ENCODE results near the gene GMDS.
A peak's percentile ranks its signal among the peaks of the same experiment; 100 is the strongest.

GMDS gene

DNA sequence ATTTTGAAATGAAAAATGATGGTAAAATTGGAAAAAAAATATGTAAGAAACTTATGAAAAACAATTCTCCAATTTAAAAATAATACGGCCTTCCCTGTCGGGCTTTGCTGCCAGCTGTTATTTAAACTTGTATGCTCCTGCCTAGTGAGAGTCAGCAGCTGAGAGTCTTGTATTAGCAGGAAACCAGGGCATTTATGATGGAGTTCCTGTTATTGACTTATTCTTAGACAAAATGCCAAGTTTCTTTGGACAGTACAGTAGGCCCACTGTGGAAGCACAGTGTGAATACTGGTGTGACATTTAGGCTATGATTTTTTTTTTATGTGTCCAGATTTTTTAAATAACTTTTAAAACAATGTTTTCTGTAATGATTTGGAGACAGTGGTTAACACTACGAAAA is 42.1 kb downstream of the GMDS start:
- no peak for DNase-seq

DNA sequence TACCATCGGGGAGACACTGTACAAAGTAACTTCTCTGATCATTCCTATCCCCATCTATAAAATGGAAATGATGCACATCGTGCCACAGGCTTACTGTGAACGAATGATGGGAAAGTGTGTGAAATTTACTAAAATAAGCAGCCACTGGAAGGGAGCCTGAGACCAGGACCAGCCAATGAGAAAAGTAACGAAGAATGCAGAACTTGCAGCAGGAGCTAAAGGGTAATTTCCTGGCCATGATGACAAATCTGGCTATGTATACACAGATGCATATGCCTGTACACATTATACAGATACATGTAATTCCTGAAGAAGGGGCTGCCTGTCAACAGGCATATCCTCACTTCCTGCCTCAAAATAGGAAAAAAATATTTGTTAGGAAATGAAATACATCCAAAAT is 47.4 kb downstream of the GMDS start:
- DNase-seq: no peak

DNA sequence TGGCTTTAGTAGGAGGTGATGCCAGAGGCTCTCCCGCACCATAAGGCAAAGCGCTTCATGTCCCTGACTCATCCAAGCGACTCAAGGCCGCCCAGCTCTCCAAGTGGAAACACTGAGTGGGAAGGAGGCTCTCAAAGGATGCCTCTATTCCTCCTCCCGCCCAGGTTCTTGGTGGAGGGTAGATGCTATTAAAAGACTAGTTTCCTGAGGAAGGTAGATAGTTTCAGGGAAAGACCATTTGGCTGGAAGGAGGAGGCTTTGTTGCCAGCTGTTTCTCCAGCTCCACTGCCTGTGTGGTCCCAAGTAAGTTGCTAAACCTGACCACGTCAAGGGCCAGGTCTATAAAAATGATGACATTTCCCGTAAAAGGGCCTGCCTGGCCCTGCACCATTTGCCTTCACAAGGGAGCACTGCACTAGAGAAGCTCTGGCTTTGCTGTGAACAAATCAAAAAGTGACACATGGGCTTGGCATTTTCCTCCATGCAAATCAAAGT is 48.2 kb downstream of the GMDS start:
- DNase-seq: no peak

DNA sequence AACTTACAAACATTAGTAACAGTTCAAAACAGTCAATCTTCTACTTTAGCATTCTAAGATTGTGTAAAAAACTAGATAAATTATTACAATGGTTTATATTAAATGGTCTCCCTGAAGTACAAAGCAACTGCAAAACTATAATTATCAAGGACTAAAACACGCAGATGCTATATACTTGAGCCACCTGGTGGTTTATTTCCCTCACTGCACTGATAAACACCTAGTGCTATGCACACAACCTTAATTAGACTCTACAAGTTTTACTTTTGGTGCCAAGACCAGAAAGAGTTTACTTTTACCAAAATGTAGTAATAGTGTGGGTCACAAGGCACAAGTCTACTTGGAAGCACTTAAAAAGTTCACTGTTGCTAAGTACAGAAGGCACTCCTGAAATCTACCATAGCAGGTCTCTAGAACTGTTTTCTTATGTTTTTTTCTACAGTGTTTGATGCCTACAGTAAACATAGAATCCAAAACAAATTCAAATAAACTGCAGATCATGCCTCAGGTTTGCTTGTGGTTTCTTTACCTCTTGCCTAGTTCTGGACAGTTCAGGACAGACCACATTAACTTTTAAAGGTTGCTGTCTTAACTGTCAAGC is 49.2 kb downstream of the GMDS start:
- DNase-seq: peak; percentile 57

GRCh38 chr6:2194643-2195042 is 50.8 kb downstream of the GMDS start:
- no peak for DNase-seq

- no peak for DNase-seq
Measured at GRCh38 chr6:2193931-2194330, 51.5 kb downstream of the GMDS start.

DNA sequence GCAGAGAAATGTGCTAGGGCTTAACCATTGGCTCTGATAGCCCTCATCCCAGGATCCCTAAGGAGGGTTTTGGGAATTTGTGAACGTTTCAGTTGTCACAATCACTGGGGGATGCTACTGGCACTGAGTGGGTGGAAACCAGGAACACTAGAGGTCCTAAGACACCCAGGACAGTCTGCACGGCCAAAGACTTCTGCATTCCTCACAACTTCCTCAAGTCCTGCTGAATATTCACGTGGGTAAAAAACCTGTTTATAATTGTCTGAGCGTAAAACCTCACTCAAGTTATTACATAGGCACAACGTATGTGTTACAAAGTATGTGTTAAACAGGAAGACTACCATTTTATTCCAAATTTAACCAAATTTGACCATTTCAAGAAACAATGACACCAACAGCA is 52.4 kb downstream of the GMDS start:
- DNase-seq: no peak

- DNase-seq: no peak
Measured at GRCh38 chr6:2191390-2191740, 54.0 kb downstream of the GMDS start.

GRCh38 chr6:2190661-2191389 is 54.6 kb downstream of the GMDS start:
- DNase-seq: no peak

GRCh38 chr6:2188856-2189384 is 56.5 kb downstream of the GMDS start:
- no peak for DNase-seq

DNA sequence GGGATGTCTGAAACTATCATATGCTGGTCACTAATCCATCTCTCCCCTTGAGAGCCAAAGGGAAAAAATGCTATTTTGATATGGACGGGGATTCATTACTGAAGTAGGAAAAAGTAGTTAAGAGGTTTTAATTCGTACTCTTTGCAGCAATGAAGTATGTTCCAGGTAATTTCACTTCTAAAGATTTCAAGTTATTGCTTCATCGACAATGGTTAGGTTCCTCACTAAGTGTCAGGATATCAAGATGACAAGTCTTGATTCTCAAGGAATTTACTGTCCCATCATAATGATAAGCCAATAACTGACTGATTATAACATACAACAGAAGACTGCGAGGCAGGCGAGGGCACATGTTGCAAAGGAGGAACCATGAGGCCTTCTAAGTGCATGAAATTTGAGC is 57.0 kb downstream of the GMDS start:
- DNase-seq: no peak

DNA sequence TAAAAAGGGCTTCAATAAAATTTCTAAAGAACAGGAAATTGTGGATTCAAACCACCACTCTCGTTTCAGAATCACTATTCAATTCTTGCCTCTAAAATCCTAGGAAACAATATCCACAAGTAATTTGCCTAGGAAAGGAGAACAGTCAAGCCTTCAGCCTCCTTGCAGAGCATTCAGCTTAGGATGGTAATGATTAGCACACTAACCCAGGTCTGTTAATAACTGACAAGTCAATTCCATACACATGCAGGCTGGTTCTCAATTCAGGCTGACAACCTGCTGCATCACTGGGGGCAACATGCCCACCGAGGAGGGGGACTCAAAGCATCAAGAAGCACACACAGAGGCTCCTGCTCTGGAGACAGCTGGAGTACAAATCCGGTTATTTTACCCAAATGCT is 57.6 kb downstream of the GMDS start:
- no peak for DNase-seq

DNA sequence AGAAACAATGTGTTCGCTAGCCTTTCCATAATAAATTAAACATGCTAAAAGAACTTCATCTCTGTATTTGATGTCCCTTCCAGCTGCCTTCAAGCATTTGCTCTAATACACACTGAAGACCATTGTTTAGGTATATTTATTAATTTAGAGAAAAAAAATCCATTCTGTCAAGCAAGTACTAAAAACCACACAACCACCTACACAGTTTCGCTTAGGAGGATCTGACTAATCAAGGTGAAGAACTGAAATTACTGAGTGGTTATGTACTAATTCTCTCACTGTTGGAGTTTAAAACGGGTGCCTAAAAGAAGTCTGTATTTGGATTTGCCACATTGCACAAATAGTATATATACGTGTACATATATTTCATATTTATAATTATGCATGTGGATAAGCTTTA is 58.9 kb downstream of the GMDS start:
- peak; percentile 64 for DNase-seq

GRCh38 chr6:2185466-2185865 is 59.9 kb downstream of the GMDS start:
- DNase-seq: no peak

GRCh38 chr6:2184700-2185455 is 60.5 kb downstream of the GMDS start:
- DNase-seq: no peak

- no peak for DNase-seq
Measured at GRCh38 chr6:2183752-2184151, 61.7 kb downstream of the GMDS start.

DNA sequence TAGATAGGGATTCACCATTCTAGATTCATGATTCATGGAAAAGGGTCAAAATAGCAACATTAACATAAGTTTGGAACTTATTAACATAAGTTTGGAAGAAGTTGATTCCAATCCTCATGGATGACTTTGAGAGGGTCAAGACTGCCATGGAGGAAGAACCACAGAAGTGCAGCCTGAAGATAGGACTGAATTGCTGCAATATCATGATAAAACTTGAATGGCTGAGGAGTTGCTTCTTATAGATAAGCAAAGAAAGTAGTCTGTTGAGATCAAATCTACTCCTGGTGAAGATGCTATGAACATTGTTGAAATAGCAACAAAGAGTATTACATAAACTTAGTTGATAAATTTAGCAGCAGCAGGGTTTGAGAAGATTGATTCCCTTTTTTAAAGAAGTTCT is 62.2 kb downstream of the GMDS start:
- no peak for DNase-seq

DNA sequence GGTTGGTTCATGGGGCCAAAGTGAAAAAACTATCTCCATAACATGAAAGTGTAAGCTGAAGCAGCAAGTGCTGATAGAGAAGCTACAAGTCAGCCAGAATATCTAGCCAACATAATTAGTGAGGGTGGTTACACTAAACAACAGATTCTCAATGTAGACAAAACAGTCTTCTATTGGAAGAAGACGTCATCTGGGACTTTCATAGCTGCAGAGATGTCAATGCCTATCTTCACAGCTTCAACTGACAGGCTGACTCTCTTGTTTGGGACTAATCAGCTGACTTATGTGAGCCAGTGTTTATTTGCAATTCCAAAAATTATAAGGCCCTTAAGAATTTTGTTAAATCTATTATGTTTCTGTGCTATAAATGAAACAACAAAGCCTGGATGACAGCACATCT is 63.2 kb downstream of the GMDS start:
- no peak for DNase-seq

DNA sequence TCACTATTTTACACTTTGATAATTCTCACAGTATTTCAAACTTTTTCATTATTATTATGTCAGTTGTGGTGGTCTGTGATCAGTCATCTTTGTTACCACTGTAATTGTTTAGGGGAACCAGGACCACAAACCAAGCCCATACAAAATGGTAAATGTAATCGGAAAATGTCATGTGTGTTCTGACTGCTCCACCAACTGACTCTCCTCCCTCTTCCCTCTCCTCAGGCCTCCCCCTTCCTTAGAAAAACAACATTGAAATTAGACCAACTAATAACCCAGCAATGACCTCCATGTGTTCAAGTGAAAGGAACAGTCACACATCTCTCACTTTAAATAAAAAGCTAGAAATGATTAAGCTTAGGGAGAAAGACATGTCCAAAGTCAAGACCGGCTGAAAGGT is 63.8 kb downstream of the GMDS start:
- DNase-seq: no peak

GRCh38 chr6:2179950-2180349 is 65.5 kb downstream of the GMDS start:
- no peak for DNase-seq

DNA sequence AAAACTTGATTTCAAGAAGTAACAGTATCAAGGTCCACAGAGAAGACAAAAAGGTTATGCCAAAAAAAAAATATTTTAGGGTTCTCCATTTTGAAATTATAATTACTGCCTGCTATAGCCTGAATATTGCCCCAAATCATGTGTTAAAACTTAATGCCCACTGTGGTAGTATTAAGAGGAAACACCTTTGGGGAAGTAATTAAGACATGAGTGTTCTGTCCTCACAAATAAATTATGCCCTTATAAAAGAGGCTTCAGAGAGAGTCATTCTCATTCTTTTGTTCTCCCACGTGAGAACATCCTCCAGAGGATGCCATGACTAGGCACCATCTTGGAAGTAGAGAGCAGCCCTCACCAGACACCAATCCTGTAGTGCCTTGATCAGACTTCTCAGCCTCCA is 66.2 kb downstream of the GMDS start:
- DNase-seq: no peak

DNA sequence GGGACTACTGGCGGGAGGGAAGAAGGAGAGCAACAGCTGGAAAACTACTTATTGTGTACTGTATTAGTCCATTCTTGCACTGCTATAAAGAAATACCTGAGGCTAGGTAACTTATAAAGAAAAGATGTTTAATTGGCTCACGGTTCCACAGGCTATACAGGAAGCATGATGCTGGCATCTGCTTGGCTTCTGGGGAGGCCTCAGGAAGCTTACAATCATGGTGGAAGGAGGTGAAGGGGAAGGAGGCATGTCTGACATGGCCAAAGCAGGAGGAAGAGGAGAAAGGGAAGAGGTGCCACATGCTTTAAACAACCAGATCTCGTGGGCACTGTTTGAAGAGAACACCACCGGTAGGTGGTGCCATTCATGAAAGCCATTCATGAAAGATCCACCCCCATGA is 67.3 kb downstream of the GMDS start:
- no peak for DNase-seq

DNA sequence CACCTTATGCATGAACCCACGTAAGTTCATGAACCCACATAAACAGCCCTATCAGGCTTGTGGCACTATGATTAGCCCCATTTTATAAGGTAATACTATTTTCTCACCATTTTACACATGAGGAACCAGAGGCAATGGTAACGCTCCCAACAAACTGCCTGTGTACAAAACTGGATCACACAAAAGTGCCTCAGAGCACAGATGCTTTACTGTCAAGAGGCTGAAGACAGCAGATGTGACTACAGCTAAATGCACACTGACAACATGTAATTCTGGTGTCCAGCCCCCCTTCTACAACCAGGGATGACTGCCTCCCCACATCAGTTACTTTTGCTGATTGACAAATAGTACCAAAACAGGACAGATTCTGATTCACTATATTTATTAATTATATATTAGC is 69.6 kb downstream of the GMDS start:
- DNase-seq: no peak

Data from activated CD4-positive, alpha-beta T cell treated with anti-CD3 and anti-CD28 coated beads, Interleukin-10, Interleukin-2, amounts not matched to agents 100 ng/mL and 50 ng/mL, durations not matched to agents 16 hours and 8 hours (primary cell).